ENCODE data around the gene PPM1H. TPM values are rescaled to one million over a fixed set of nuclear protein-coding genes. Genes with fewer than 3 reads are reported as not detected.

The PPM1H gene
- total RNA-seq, 1 donor from 2014 or later = 0.49 TPM

DNA sequence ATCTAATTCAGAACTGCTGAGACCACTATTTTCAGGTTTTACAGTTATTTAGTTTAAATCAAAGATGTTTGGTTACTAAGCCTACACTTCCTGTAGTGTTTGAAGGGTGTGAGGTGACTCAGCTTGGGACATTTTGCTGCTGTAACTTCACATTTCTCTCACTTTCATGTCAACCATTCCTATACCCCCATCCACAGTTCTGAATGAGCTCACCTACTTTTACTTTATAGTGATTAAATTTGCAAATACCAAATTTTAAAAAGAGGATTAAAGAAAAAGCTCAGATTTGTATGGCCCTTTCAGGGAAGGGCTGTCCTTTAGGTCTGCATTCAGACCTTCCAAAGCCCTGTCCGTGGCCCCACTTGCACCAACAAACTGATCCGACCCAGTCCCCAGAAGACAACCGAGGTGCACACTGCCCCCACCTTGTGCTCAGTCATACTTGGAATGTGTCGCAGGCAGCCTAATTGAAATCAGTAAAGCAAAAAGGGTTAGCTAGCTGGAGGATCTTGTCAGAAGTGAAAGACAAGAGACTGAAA lies 294.0 kb downstream of the PPM1H start:
- intact Hi-C loops (cut with DNase I) = no loop called here
- H3K4me1 ChIP-seq = no peaks in the 10 kb centered on the region
- H3K4me3 ChIP-seq = no peak overlapping the region
- no peak for DNase-seq (ENCODE audit: extremely low spot score in 2 of 2)
- TF ChIP-seq POLR2A (IDR thresholded peaks at IDR 0.05) = no peak
- no peak for TF ChIP-seq POLR2AphosphoS5 (IDR thresholded peaks at IDR 0.05; ENCODE audit: insufficient read depth in 1 of 2, low read depth in 1 of 2)
- TF ChIP-seq, protein P1, sequence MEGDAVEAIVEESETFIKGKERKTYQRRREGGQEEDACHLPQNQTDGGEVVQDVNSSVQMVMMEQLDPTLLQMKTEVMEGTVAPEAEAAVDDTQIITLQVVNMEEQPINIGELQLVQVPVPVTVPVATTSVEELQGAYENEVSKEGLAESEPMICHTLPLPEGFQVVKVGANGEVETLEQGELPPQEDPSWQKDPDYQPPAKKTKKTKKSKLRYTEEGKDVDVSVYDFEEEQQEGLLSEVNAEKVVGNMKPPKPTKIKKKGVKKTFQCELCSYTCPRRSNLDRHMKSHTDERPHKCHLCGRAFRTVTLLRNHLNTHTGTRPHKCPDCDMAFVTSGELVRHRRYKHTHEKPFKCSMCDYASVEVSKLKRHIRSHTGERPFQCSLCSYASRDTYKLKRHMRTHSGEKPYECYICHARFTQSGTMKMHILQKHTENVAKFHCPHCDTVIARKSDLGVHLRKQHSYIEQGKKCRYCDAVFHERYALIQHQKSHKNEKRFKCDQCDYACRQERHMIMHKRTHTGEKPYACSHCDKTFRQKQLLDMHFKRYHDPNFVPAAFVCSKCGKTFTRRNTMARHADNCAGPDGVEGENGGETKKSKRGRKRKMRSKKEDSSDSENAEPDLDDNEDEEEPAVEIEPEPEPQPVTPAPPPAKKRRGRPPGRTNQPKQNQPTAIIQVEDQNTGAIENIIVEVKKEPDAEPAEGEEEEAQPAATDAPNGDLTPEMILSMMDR (IDR thresholded peaks at IDR 0.05) = no peak
- no peaks in the 10 kb centered on the region for H3K9me3 ChIP-seq
- H3K27ac ChIP-seq = no peak overlapping the region
- no peaks in the 10 kb centered on the region for H3K27me3 ChIP-seq
- H3K36me3 ChIP-seq = no peaks in the 10 kb centered on the region

DNA sequence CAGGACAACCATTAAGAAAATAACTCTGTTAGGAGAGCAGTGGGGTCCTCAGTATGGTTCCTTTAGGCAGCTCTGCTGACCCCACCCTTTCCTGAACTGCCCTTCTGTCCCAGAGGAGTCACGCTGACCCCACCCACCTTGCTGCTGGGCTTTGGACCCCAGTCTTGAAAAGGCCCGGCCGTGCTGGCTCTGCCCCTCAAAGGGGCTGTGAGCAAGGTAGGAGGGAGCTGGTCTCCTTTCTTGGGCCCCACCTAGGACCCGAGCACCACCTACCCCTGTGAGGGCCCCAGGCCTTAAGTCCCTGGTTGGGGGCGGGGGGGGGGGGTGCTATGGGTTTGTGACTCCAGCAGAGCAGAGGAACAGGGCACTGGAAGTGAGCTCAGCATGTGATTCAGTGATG lies 297.3 kb downstream of the PPM1H start:
- no peak for DNase-seq (ENCODE audit: extremely low spot score in 2 of 2)
- Histone ChIP-seq H3K4me1 (no peaks in the 10 kb centered on the region), H3K9me3 (no peaks in the 10 kb centered on the region), H3K36me3 (no peaks in the 10 kb centered on the region), H3K27ac (no peak overlapping the region), H3K4me3 (no peak overlapping the region), H3K27me3 (no peaks in the 10 kb centered on the region)
- intact Hi-C loops (cut with DNase I) = loop anchor here (10.0 kb wide), 1 partner anchor 87 kb away; no protein-coding TSS in a partner anchor
- TF ChIP-seq POLR2AphosphoS5 (IDR thresholded peaks at IDR 0.05; ENCODE audit: insufficient read depth in 1 of 2, low read depth in 1 of 2) = no peak
- TF ChIP-seq, protein P1 (IDR thresholded peaks at IDR 0.05) = no peak
- TF ChIP-seq POLR2A (IDR thresholded peaks at IDR 0.05) = no peak

DNA sequence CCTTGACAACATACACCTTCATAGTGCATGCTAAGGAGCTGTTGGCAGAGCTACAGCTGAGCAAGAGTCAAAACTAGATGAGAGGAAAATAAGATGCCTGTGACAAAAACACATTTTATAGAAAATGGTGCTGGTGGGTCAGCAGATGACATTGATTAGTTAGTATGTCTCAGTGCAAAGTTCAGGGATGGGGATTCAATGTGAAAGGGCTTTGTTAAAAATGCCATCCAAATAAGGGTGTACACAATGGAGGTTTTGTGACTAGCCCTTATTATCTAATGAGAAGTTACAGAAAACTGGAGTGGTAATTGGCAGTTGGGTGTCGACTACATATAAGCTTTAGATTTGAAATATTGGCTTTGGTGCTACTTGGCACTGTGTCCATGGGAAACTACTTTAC lies 299.3 kb downstream of the PPM1H start:
- TF ChIP-seq POLR2AphosphoS5 (IDR thresholded peaks at IDR 0.05; ENCODE audit: insufficient read depth in 1 of 2, low read depth in 1 of 2) (no peak), POLR2A (IDR thresholded peaks at IDR 0.05) (no peak)
- TF ChIP-seq, protein P1 (IDR thresholded peaks at IDR 0.05) = no peak
- Histone ChIP-seq H3K4me3 (no peak overlapping the region), H3K4me1 (peaks cover 6% of the 10 kb centered on the region), H3K36me3 (no peaks in the 10 kb centered on the region), H3K9me3 (no peaks in the 10 kb centered on the region), H3K27me3 (no peaks in the 10 kb centered on the region), H3K27ac (no peak overlapping the region)
- no peak for DNase-seq (ENCODE audit: extremely low spot score in 2 of 2)
- intact Hi-C loops (cut with DNase I) = loop anchor here (10.0 kb wide), 1 partner anchor 89 kb away; no protein-coding TSS in a partner anchor

DNA sequence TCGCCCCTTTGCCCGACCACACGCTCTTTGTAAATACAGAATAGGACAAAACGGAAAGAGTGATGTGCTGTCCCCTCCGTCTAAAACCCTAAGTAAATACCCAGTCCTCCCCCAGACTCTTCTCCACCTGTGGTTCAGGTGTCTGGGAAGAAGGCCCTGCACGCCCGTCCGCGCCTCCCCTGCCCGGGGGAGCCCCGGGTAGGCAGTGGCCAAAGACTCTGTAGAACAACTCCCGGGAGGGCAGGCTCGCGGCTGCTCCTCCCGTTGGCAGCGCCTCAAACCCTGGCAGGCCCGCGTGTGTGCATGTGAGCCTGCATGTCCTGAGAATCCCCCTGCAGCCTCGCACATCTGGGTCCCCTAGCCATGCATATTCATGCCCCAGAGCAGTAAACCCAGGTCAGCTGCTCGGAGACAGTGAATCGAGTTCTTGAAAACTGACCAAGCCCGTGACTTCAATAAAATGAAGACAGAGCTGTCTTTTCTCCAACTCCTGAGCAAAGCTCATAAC lies 302.5 kb downstream of the PPM1H start:
- H3K27ac ChIP-seq = peak overlapping the region; percentile 67
- H3K9me3 ChIP-seq = no peaks in the 10 kb centered on the region
- peak overlapping the region; percentile 56 to 84 for H3K4me3 ChIP-seq
- TF ChIP-seq POLR2A (IDR thresholded peaks at IDR 0.05) (no peak), POLR2AphosphoS5 (IDR thresholded peaks at IDR 0.05; ENCODE audit: insufficient read depth in 1 of 2, low read depth in 1 of 2) (peak in 1 of 2 donors; percentile 41)
- TF ChIP-seq, protein P1 (IDR thresholded peaks at IDR 0.05) = no peak
- no peak for DNase-seq (ENCODE audit: extremely low spot score in 2 of 2)
- peaks cover 6% of the 10 kb centered on the region for H3K4me1 ChIP-seq
- intact Hi-C loops (cut with DNase I) = loop anchor here (10.0 kb wide), 1 partner anchor 92 kb away; no protein-coding TSS in a partner anchor
- no peaks in the 10 kb centered on the region for H3K27me3 ChIP-seq
- H3K36me3 ChIP-seq = no peaks in the 10 kb centered on the region

All from vagina (tissue), 2 donors.